Lung (tissue), 12 donors: Measurements from ENCODE around the gene FOXO6. TPM values are rescaled to one million over a fixed set of nuclear protein-coding genes. Genes with fewer than 3 reads are reported as not detected.

ENCODE experiments used
- ATAC-seq: fragments of 200-7000 bp; cut with Tn5 transposase; one replicate; pipeline ENCODE4 v1.9.1; 2020; ENCODE audit warnings: moderate number of reproducible peaks; ENCODE audit not compliant: insufficient read depth, low FRiP score
- DNase-seq, 3 donors: peaks; one replicate each; pipeline ENCODE4 v3.0.0-alpha.2; 2013 to 2017
- H3K27ac ChIP-seq, 2 donors: one replicate each; pipeline ENCODE4 v1.5.1; 2013; ENCODE audit warnings: mild to moderate bottlenecking in 2 of 2, moderate library complexity in 2 of 2, control low read depth in 1 of 2, inconsistent platforms in 1 of 2, low read depth in 1 of 2, low read length in 1 of 2
- H3K27me3 ChIP-seq, 3 donors: one replicate each; pipeline ENCODE4 v1.5.1; 2013; ENCODE audit warnings: low read length in 2 of 3; ENCODE audit not compliant: control insufficient read depth in 3 of 3, insufficient read depth in 3 of 3
- H3K36me3 ChIP-seq, 4 donors: one replicate each; pipeline ENCODE4 v1.5.1; 2013; ENCODE audit warnings: low read length in 4 of 4, mild to moderate bottlenecking in 1 of 4, moderate library complexity in 1 of 4; ENCODE audit not compliant: control insufficient read depth in 4 of 4, insufficient read depth in 4 of 4
- H3K4me1 ChIP-seq, 5 donors: one replicate each; pipeline ENCODE4 v1.5.1; 2013; ENCODE audit warnings: low read length in 5 of 5, mild to moderate bottlenecking in 2 of 5, moderate library complexity in 1 of 5; ENCODE audit not compliant: control insufficient read depth in 5 of 5, insufficient read depth in 5 of 5
- H3K4me3 ChIP-seq: one replicate; pipeline ENCODE4 v1.5.1; 2013; ENCODE audit warnings: mild to moderate bottlenecking, control low read depth, moderate library complexity
- H3K9ac ChIP-seq, 2 donors: one replicate each; pipeline ENCODE4 v1.5.1; 2013; ENCODE audit warnings: low read length in 2 of 2, control low read depth in 1 of 2; ENCODE audit not compliant: insufficient read depth in 1 of 2
- H3K9me3 ChIP-seq, 4 donors: one replicate each; pipeline ENCODE4 v1.5.1; 2013; ENCODE audit warnings: low read length in 3 of 4, mild to moderate bottlenecking in 1 of 4, moderate library complexity in 1 of 4; ENCODE audit not compliant: control insufficient read depth in 4 of 4, insufficient read depth in 3 of 4
- CTCF ChIP-seq: IDR thresholded peaks from 2 replicates; pipeline ENCODE4 v1.5.1; 2012; ENCODE audit warnings: mild to moderate bottlenecking; ENCODE audit errors: control extremely low read depth, extremely low read depth
- WGBS, 2 donors: extraction: QIAGEN DNeasy Blood & Tissue Kit; methylation state at CpG; one replicate each; pipeline ENCODE4 v1.1.7; 2013; 5-methylcytosine and 5-hydroxymethylcytosine counted together
- polyA plus RNA-seq, 2 donors: library from polyadenylated mRNA; stranded (reverse); fragments of 200-250 nt; gene quantifications; one replicate each; pipeline ENCODE4 v1.2.1, GENCODE V29; 2013
- total RNA-seq, 2 donors: library from RNA; depleted of rRNA in 1 of 2; stranded (reverse); fragments of >200 nt in 1 of 2; gene quantifications; one replicate each; pipeline ENCODE4 v1.2.1, GENCODE V29; 2014 to 2021
- donor health status: control.
- donor health status: control.
- donor health status: Bipolar disorder and iron deficiency.
- donor health status: healthy.
- donor health status: DM: yes; HTN: yes; CAD: no.

The FOXO6 gene
- total and polyA plus RNA-seq, 4 donors, result 0.22 to 2.9 (median 0.86) TPM

GRCh38 chr1:41366455-41367287, 5.4 kb downstream of the FOXO6 start:
- peak in 2 of 3 donors; percentile 47 to 52 for DNase-seq
- Histone ChIP-seq H3K27me3 (peaks cover 0 to 16% (median 13%) of the 10 kb centered on the region in 3 donors), H3K4me3 (no peak overlapping the region), H3K9me3 (no peaks in the 10 kb centered on the region), H3K9ac (no peak overlapping the region), H3K36me3 (no peaks in the 10 kb centered on the region), H3K4me1 (peaks cover 0 to 28% (median 10%) of the 10 kb centered on the region in 5 donors), H3K27ac (no peak overlapping the region)
- 8% methylated on average over 37 to 51 of the region's 51 CpGs for WGBS, 2 donors
- no peak for ATAC-seq
- no peak for TF ChIP-seq CTCF

GRCh38 chr1:41367288-41367642, 6.0 kb downstream of the FOXO6 start:
- ATAC-seq (no peak), DNase-seq (no peak)
- Histone ChIP-seq H3K27me3 (peaks cover 0 to 14% (median 13%) of the 10 kb centered on the region in 3 donors), H3K36me3 (no peaks in the 10 kb centered on the region), H3K4me3 (no peak overlapping the region), H3K9me3 (no peaks in the 10 kb centered on the region), H3K4me1 (peaks cover 2 to 29% (median 9%) of the 10 kb centered on the region in 5 donors), H3K27ac (no peak overlapping the region), H3K9ac (no peak overlapping the region)
- 66 to 70% methylated on average over 5 of the region's 5 CpGs for WGBS, 2 donors
- no peak for TF ChIP-seq CTCF

GRCh38 chr1:41368366-41368765, 7.1 kb downstream of the FOXO6 start:
- no peak overlapping the region for H3K9ac ChIP-seq
- peaks cover 2 to 27% (median 8%) of the 10 kb centered on the region in 5 donors for H3K4me1 ChIP-seq
- ATAC-seq (no peak), DNase-seq (no peak)
- H3K27me3 ChIP-seq, result peaks cover 0 to 5% (median 3%) of the 10 kb centered on the region in 3 donors
- H3K36me3 ChIP-seq, result no peaks in the 10 kb centered on the region
- no peak for TF ChIP-seq CTCF
- H3K9me3 ChIP-seq, result no peaks in the 10 kb centered on the region
- no peak overlapping the region for H3K27ac ChIP-seq
- H3K4me3 ChIP-seq, result no peak overlapping the region
- 56 to 85% methylated on average over 1 of the region's 1 CpG for WGBS, 2 donors
